IPS-18c (cell line): ENCODE data around the gene KDM4E.
"Not testable (repeated sequence)": the region's sequence is repeated elsewhere in the genome, so short reads cannot be mapped to it uniquely, and the experiment has no call there.

Experiments
- H3K4me3 ChIP-seq: 2 replicates; pipeline ENCODE4 v1.7.0; 2013; ENCODE audit warnings: low read depth, mild to moderate bottlenecking, low read length, moderate library complexity; ENCODE audit not compliant: insufficient read depth
- H3K9me3 ChIP-seq: one replicate; pipeline ENCODE4 v1.6.1; 2013; ENCODE audit warnings: mild to moderate bottlenecking, low read length, moderate library complexity; ENCODE audit not compliant: control insufficient read depth, insufficient read depth

Gene KDM4E

DNA sequence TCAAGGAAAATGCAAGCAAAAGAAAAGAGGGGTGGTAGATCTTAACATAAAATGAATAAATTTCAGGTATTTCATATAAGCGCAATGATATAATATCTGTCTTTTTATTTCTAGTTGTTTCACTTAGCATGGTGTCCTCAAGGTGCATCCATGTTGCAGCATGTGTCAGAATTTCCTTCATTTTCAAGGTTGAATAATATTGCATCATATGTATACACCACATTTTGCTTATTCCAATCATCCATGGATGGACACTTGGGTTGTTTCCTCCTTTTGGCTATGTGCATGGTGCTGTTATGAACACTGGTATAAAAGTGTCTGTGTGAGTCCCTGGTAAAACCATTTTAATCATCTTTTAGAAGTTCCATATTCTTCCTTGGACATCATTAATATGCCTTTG is 17.2 kb downstream of the KDM4E start:
- no peak overlapping the region for H3K4me3 ChIP-seq
- no peaks in the 10 kb centered on the region for H3K9me3 ChIP-seq

DNA sequence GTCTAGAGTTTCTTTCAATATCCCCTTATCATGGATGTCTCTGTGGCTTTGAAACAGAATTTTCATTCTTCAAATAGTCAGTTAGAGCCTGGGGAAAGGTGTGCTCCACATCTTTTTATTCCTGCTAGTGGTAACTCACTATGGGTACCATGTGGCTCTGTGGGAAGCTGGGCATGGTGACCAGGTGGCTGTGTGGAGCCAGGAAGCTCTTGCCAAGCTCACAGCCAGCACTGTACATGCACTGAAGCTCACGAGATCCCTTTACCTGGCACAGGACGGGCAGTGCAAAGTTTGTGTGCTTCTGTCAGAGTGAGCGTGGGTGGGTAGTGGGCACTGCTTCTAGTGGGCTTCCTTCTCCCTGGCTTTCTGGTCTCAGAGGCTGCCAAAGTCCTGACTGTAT is 17.8 kb downstream of the KDM4E start:
- Histone ChIP-seq H3K4me3 (no peak overlapping the region), H3K9me3 (no peaks in the 10 kb centered on the region)

DNA sequence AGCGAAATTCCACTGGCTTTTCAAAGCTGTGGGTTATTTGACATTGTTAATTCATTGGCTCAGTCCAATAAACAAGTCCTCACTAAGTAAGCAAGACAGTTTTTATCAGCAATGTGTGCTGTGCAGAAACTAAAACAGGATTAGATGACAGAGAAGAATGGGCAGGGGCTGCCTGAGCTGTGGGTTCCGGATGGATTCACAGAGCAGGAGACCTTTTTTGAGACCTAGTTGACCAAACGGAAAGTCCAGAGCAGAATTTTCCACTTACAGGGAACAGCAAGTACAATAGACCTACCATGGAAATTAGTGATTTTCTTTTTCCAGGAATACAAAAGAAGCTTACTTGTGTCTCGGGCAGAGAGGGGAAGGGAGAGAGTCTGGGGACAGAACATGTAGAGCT is 19.0 kb downstream of the KDM4E start:
- Histone ChIP-seq H3K9me3 (no peaks in the 10 kb centered on the region), H3K4me3 (no peak overlapping the region)

DNA sequence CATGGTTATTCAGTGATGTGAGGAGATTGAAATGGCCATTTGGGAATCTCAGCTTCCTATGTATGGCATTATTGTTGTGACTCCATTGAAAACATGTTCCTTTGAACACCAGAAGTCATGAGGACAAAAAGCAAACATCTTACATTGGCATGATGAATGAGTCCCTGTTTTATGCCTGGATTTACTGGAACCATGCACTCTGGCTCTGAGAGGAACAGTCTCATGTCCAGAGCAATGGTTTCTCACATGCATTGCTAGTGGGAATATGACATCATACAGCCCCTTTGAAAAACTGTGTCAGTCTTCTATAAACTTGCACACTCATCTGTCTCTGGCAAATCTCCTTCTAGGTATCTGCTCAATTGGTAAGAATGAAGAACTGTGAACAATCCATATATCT is 20.8 kb downstream of the KDM4E start:
- no peaks in the 10 kb centered on the region for H3K9me3 ChIP-seq
- H3K4me3 ChIP-seq: no peak overlapping the region

DNA sequence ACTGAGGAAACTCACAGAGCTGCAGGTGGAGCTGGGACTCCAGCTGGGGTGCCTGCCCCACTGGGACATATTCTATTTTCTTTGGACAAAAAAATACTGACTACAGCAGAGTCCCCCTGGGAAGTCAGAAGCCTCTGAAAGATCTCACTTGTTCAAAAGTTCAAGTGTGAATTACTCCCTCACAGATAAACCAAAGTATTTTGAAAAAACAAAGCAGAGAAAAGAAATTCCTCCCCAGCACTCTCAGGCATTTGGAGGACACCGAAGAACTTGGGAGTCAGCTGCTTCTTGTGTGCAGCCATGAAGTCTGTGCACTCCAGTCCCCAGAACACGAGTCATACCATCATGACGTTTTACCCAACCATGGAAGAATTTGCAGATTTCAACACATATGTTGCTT is 24.1 kb downstream of the KDM4E start, which contains the start of gene KDM4F:
Gene KDM4F, plus strand, starts transcription at position 301 of the 400 bp plus-strand sequence.
- not testable (repeated sequence) for H3K9me3 ChIP-seq

DNA sequence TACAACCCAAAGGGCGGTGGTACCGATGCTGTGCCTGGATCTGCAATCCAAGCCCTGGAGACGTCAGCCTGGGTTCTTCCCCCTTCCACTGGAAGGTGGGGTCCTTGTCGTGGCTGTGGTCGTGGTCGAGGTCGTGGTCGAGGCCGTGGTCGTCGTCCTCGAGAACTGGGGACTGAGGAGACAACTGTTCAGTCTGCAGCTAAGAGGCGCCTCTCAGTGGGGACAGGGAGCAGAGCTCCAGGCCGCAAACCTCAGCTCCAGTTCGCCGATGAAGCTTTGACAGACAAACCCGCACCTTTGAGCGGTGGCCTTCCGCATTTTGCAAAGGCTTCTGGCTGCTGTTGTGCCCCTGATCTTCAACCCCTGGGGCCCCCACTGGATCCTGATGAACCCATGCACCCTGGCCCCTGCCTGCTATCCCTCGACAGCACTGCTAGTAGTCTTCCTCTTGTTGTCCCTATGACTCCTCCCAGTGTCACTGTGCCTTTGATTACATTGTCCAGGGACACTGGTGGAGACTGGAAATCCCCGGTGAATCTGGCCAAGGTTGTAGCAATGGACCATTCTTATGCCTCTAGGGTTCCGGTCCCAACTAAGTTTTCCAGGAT is 25.6 kb downstream of the KDM4E start:
- Histone ChIP-seq H3K4me3 (no peak overlapping the region), H3K9me3 (no peaks in the 10 kb centered on the region)

More for the DNA sequence above, 24.1 kb downstream of the KDM4E start, which contains the start of gene KDM4F:
- not testable (repeated sequence) for H3K4me3 ChIP-seq

DNA sequence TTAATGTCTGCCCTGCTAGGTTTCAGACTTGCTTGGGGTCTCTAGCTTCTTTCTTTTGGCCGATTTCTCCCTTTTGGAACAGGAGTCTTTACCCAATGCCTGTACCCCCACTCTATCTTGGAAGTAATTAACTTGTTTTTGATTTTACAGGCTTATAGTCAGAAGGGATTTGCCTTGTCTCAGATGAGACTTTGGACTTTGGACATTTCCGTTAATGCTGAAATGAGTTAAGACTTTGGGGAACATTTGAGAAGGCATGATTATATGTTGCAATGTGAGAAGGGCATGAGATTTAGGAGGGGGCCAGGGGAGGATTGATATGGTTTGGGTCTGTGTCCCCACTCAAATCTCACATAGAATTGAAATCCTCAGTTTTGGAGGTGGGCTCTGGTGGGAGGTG is 29.3 kb downstream of the KDM4E start:
- no peaks in the 10 kb centered on the region for H3K9me3 ChIP-seq

DNA sequence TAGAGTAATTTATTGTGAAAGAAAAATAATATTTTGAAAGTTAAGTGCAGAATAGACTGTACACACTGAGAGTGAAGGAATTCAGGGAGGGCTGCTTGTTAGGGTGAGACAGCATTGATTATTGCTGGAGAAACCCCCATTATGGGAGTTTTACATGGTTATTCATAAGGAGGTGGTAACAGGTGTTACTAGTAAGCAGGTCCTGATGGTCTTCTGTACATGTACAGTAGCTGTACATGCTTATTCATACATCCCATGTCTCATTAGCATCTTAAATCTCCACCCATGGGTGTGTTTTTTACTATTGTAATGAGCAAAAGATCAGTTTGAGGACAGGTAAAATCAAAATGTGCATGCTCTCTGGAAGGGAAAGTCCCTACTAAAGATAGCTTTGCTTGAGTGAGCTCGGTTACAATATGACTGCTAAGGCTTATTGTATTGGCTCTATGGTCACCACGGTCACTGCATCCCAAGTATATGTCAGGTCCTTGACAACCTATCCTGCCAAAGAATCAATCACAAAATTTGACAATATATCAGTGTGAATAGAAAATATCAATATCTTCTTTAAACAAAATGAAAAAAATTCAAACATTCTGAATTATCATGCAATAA is 30.3 kb downstream of the KDM4E start:
- no peaks in the 10 kb centered on the region for H3K9me3 ChIP-seq
- no peak overlapping the region for H3K4me3 ChIP-seq

More for the DNA sequence above, 29.3 kb downstream of the KDM4E start:
- no peak overlapping the region for H3K4me3 ChIP-seq

DNA sequence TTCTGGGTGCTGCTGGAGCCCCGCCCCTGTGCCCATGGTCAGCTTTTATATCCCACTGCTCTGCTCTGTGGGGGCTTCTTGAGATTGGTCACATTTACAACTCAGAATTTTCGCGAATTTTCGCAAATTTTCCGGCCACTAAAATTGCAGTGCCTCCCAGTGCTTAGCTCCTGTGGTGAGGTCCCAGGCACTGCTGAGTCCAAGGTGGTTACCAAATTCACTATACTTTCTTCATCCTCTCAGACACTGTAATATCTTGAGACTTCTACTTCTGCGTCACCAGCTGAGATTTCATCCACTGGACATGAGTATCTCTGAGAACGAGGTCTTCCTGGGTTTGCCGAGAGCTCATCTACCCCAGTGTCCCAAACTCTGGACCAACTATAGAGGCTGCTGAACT is 32.9 kb downstream of the KDM4E start:
- Histone ChIP-seq H3K4me3 (no peak overlapping the region), H3K9me3 (no peaks in the 10 kb centered on the region)

DNA sequence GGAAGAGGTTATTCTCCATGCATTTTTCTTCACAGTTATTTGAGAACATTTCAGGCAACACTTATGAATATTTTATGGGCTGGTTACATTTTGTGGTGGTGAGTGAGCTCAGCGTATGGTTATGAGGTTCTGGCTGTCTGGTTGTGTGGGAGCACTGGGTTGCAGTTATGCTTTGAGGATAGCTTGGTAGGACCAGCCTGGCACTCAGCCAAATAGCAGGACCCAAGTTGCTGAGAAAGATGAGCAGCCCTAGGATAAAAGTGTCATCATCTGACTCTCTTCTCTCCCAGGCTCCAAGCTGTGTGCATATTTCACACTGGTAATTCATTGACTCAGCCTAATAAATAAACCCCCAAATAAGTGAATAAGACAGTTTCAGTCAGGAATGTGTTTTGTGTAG is 33.6 kb downstream of the KDM4E start:
- Histone ChIP-seq H3K4me3 (no peak overlapping the region), H3K9me3 (no peaks in the 10 kb centered on the region)

DNA sequence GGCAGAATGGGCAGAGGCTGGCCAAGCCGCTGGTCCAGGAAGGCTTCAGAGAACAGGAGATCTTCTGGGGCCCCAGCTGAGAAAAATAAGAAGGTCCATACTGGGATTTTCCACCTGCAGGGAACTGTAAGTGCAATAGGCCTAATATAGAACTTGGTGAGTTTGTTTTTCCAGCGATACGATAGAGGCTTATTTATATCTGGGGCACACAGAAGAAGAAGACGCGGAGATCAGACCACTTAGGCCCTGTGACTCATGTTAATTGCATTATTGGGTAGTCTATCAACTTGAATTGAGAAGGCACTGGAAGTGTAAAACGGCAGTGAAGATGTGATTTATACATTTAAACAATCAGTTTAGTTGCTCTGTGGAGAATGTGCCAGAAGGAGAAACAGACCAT is 34.0 kb downstream of the KDM4E start:
- Histone ChIP-seq H3K4me3 (no peak overlapping the region), H3K9me3 (no peaks in the 10 kb centered on the region)

DNA sequence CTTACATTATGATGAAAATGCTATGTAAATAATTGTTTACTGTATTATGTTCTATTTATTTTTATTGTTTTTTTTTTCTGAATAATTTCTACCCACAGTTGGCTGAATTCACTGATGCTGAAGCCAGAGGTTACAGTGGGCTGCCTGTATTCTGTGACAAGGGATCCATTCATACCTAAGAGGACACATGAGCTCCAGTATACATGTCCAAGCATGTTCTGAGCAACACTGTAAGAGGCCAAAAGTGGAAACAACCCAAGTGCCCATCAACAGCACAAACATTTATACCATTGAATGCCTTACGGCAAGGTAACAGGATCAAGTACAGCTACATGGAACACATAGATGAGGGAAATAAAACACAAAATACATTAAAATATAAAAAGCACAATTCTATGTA is 40.3 kb downstream of the KDM4E start:
- H3K4me3 ChIP-seq: no peak overlapping the region
- peaks cover 3% of the 10 kb centered on the region for H3K9me3 ChIP-seq

DNA sequence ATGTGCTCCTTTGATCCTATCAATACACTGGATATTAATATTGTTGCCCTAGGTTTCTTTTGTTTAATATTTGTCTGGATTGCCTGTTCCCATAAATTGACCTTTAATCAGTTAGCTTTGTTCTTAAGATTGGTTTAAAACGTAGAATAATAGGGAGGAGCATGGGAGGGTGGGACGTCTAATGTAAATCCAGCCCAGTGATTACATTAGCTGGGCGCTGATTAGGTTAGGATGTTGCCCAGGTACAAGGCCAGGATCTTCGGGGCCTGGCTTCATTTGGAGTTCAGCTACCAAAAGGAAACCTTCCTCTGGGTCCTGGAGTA is 41.6 kb downstream of the KDM4E start, which contains the start of gene SRSF8:
Gene SRSF8, plus strand, starts transcription at position 204 of the 323 bp plus-strand sequence. CDS start 308 bp downstream, outside the sequence.
- Histone ChIP-seq H3K4me3 (peak within 1 kb of the TSS; percentile 82), H3K9me3 (peaks cover 3% of the 10 kb centered on the region)

DNA sequence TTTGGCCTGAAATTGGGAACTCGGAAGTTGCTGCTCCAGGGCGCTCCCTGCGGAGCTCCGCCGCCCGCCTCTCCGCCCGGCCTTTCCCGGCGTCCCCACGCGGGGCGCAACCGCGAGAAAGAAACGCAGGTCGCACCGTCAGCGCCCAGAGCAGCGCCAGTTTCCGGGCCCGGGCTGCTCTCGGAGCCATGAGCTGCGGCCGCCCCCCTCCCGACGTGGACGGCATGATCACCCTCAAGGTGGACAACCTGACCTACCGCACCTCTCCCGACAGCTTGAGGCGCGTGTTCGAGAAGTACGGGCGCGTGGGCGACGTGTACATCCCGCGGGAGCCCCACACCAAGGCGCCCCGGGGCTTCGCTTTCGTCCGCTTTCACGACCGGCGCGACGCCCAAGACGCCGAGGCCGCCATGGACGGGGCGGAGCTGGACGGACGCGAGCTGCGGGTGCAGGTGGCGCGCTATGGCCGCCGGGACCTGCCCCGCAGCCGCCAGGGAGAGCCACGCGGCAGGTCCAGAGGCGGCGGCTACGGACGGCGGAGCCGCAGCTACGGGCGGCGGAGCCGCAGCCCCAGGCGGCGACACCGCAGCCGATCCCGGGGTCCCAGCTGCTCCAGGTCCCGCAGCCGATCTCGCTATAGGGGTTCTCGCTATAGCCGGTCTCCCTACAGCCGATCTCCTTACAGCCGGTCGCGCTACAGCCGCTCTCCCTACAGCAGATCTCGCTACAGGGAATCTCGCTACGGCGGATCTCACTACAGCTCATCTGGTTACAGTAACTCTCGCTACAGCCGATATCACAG is 42.2 kb downstream of the KDM4E start:
- peaks cover 3% of the 10 kb centered on the region for H3K9me3 ChIP-seq

DNA sequence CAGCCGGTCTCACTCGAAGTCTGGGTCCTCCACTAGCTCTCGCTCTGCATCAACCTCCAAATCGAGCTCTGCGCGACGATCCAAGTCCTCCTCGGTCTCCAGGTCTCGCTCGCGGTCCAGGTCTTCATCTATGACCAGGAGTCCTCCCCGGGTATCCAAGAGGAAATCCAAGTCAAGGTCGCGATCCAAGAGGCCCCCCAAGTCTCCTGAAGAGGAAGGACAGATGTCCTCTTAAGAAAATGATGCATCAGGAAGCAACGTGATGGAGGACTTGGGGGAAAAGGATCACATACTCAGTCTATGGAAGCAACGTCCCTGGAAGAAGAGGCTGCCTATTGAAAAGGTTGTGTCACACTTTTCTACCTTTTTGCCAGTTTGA is 42.8 kb downstream of the KDM4E start:
- H3K4me3 ChIP-seq: peak overlapping the region; percentile 82
- H3K9me3 ChIP-seq: peaks cover 3% of the 10 kb centered on the region

More for the DNA sequence above, 42.2 kb downstream of the KDM4E start:
- peak overlapping the region; percentile 82 for H3K4me3 ChIP-seq

DNA sequence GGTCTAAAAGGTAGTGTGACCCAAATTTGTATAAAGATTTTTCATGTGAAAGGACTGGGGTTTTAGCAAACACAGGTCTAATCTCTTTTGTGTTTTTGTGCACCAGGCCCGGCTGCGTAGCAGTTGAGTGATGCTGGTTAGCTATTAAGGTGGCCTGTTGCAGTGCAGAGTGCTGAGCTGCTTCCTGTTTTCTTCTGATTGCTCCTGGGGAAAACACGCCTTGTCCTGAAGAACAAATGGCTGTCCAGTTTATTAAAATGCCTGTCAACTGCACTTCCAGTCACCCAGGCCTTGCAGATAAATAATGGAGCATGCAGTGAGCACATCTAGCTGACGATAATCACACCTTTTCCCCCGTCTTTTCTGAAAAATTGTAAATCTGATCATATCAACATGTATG is 43.5 kb downstream of the KDM4E start:
- Histone ChIP-seq H3K9me3 (peaks cover 3% of the 10 kb centered on the region), H3K4me3 (peak overlapping the region; percentile 82; the same call in 1 of the 2 replicates)

DNA sequence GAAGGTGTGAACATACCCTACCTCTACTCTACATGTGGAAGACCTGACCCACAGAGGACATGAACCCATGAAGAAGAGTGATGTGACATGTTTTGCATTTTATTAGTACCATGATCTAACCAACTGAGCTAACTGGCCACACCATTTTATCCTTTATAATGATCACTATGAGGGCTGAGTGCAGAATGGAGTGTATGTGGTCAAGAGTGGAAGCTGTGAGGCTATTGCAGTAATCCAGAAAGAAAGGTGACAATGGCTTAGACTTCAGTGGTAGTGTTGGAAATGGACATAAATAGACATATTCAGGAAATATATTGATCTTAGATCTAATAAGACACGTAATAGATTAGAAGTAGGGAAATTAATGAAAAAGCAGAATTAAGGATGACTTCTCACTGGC is 45.4 kb downstream of the KDM4E start:
- H3K4me3 ChIP-seq: no peak overlapping the region
- peaks cover 3% of the 10 kb centered on the region for H3K9me3 ChIP-seq

DNA sequence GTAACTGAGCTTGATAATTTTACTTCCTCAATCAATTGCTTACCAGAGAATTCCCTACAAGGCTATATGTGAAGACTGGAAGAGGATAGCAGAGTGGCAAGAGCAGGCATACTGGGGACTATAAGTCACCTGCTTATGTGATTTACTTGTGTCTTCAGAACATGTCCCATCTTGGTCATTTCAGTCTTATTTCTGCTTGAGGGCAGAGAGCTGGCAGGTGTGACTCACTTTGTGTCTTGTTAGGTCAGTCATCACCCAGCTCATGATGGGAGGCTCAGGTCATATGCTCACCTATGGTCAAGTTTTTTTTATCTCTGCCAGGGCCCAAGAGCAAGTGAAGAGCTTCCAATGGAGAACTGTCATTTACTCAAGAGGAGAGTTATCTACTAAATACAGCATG is 47.9 kb downstream of the KDM4E start:
- H3K4me3 ChIP-seq: no peak overlapping the region
- H3K9me3 ChIP-seq: peaks cover under 1% of the 10 kb centered on the region
